Measurements from ENCODE around the gene TEAD1.
A peak's percentile ranks its signal among the peaks of the same experiment; 100 is the strongest.

Gene TEAD1

GRCh38 chr11:12789596-12790215, 115.5 kb downstream of the TEAD1 start:
- peak overlapping the region in 1 of 3 experiments; percentile 58 for H3K27ac Mint-ChIP-seq

GRCh38 chr11:12790861-12791616, 116.8 kb downstream of the TEAD1 start:
- Mint-ChIP-seq H3K4me1 (peaks cover 11% of the 10 kb centered on the region), H3K27ac (no peak overlapping the region), H3K4me3 (no peak overlapping the region), H3K36me3 (ENCODE audit: low read depth) (peaks cover 8% of the 10 kb centered on the region), H3K27me3 (ENCODE audit: low read depth) (no peaks in the 10 kb centered on the region), H3K9me3 (no peaks in the 10 kb centered on the region)
- no peak for TF ChIP-seq CTCF (IDR thresholded peaks at IDR 0.05; ENCODE audit: unreplicated experiment in 3 of 3)

More at GRCh38 chr11:12789596-12790215, 115.5 kb downstream of the TEAD1 start:
- no peak overlapping the region for H3K4me3 Mint-ChIP-seq
- H3K36me3 Mint-ChIP-seq (ENCODE audit: low read depth), result peaks cover 4% of the 10 kb centered on the region
- TF ChIP-seq CTCF (IDR thresholded peaks at IDR 0.05; ENCODE audit: unreplicated experiment in 3 of 3), result no peak
- H3K27me3 Mint-ChIP-seq (ENCODE audit: low read depth), result no peaks in the 10 kb centered on the region
- peaks cover 23% of the 10 kb centered on the region for H3K4me1 Mint-ChIP-seq
- H3K9me3 Mint-ChIP-seq, result no peaks in the 10 kb centered on the region

GRCh38 chr11:12792018-12792417, 117.8 kb downstream of the TEAD1 start:
- no peak for TF ChIP-seq CTCF (IDR thresholded peaks at IDR 0.05; ENCODE audit: unreplicated experiment in 3 of 3)
- H3K27me3 Mint-ChIP-seq (ENCODE audit: low read depth), result no peaks in the 10 kb centered on the region
- H3K36me3 Mint-ChIP-seq (ENCODE audit: low read depth), result peaks cover 11% of the 10 kb centered on the region
- H3K9me3 Mint-ChIP-seq, result no peaks in the 10 kb centered on the region
- H3K4me1 Mint-ChIP-seq, result peaks cover 11% of the 10 kb centered on the region
- H3K4me3 Mint-ChIP-seq, result no peak overlapping the region
- H3K27ac Mint-ChIP-seq, result no peak overlapping the region

- TF ChIP-seq CTCF (IDR thresholded peaks at IDR 0.05; ENCODE audit: unreplicated experiment in 3 of 3), result no peak
- H3K27ac Mint-ChIP-seq, result no peak overlapping the region
- H3K9me3 Mint-ChIP-seq, result no peaks in the 10 kb centered on the region
- peaks cover 11% of the 10 kb centered on the region for H3K4me1 Mint-ChIP-seq
- H3K4me3 Mint-ChIP-seq, result no peak overlapping the region
- H3K27me3 Mint-ChIP-seq (ENCODE audit: low read depth), result no peaks in the 10 kb centered on the region
- peaks cover 16% of the 10 kb centered on the region for H3K36me3 Mint-ChIP-seq (ENCODE audit: low read depth)
Observed at GRCh38 chr11:12792590-12792989, 118.4 kb downstream of the TEAD1 start.

- Mint-ChIP-seq H3K9me3 (no peaks in the 10 kb centered on the region), H3K4me1 (peaks cover 11% of the 10 kb centered on the region), H3K4me3 (no peak overlapping the region), H3K36me3 (ENCODE audit: low read depth) (peaks cover 20% of the 10 kb centered on the region), H3K27ac (no peak overlapping the region), H3K27me3 (ENCODE audit: low read depth) (no peaks in the 10 kb centered on the region)
- no peak for TF ChIP-seq CTCF (IDR thresholded peaks at IDR 0.05; ENCODE audit: unreplicated experiment in 3 of 3)
Observed at GRCh38 chr11:12793065-12793464, 118.8 kb downstream of the TEAD1 start.

Data from nephron (organoid).